ENCODE data around the gene SF3B2. TPM values are rescaled to one million over a fixed set of nuclear protein-coding genes. Genes with fewer than 3 reads are reported as not detected.
A peak's percentile ranks its signal among the peaks of the same experiment; 100 is the strongest.

Gene SF3B2
- total and polyA plus RNA-seq, 9 of the 15 experiments (the other 6 are each of a cell fraction or from before 2014, with no cell fraction given) = 58.3 to 248 (median 157) TPM

GRCh38 chr11:66062408-66062807, 10.2 kb downstream of the SF3B2 start (continued):
- no peak for TF ChIP-seq E2F8 (IDR thresholded peaks at IDR 0.05; ENCODE audit: low read depth, partially characterized antibody)
- TF ChIP-seq EP400 (IDR thresholded peaks at IDR 0.05) = no peak
- peak; percentile 14; the same call in 1 of the 2 replicates for TF ChIP-seq MAFK (IDR thresholded peaks at IDR 0.05; ENCODE audit: low read length)
- no peak for TF ChIP-seq RCOR1 (IDR thresholded peaks at IDR 0.05; ENCODE audit: borderline replicate concordance in 1 of 2, low read depth in 2 of 2, low read length in 2 of 2)
- TF ChIP-seq XRCC3 (IDR thresholded peaks at IDR 0.05) = no peak
- TF ChIP-seq NFE2L1 (tag; IDR thresholded peaks at IDR 0.05; ENCODE audit: borderline replicate concordance, low read depth) = peak; percentile 49; the same call in 1 of the 2 replicates
- peak; percentile 84 for TF ChIP-seq ZNF316 (IDR thresholded peaks at IDR 0.05)
- no peak for TF ChIP-seq ADNP (tag; IDR thresholded peaks at IDR 0.05)
- TF ChIP-seq E2F1 (CRISPR knock-in tag; IDR thresholded peaks at IDR 0.05) = no peak
- no peak for TF ChIP-seq COPS2 (conservative IDR thresholded peaks at IDR 0.05)
- no peak for TF ChIP-seq JUND (IDR thresholded peaks at IDR 0.05; ENCODE audit: borderline replicate concordance, low read depth, low read length)
- TF ChIP-seq JUND (tag; IDR thresholded peaks at IDR 0.05; ENCODE audit: borderline replicate concordance, low read depth, low read length) = no peak
- no peak for TF ChIP-seq ESRRB (CRISPR knock-in tag; IDR thresholded peaks at IDR 0.05; ENCODE audit: borderline replicate concordance)
- no peak for TF ChIP-seq KDM5B (IDR thresholded peaks at IDR 0.05; ENCODE audit: insufficient replicate concordance, low read depth, low read length)
- TF ChIP-seq ETV6 (IDR thresholded peaks at IDR 0.05; ENCODE audit: borderline replicate concordance in 1 of 2, low read depth in 2 of 2, low read length in 1 of 2) = no peak
- TF ChIP-seq ETV6 (CRISPR knock-in tag; IDR thresholded peaks at IDR 0.05; ENCODE audit: borderline replicate concordance) = no peak

Data from K562 (cell line).